Right cardiac atrium (tissue), 5 donors: ENCODE results near the gene DOK3. TPM values are rescaled to one million over a fixed set of nuclear protein-coding genes. Genes with fewer than 3 reads are reported as not detected.

Experiments used
- ATAC-seq, 2 donors: fragments of 200-7000 bp; cut with Tn5 transposase; one replicate each; pipeline versions ENCODE4 v1.8.0 to v1.9.1; 2020; ENCODE audit warnings: moderate library complexity in 2 of 2, mild to moderate bottlenecking in 1 of 2
- DNase-seq, 3 donors: peaks; one replicate each; pipeline ENCODE4 v3.0.0-alpha.2; 2020
- H3K27ac ChIP-seq: one replicate; pipeline ENCODE4 v1.5.1; 2013; ENCODE audit warnings: mild to moderate bottlenecking, low read length, control low read depth, moderate library complexity
- H3K27me3 ChIP-seq: one replicate; pipeline ENCODE4 v1.6.1; 2013; ENCODE audit not compliant: control insufficient read depth, insufficient read depth
- H3K4me1 ChIP-seq: one replicate; pipeline ENCODE4 v1.6.1; 2013; ENCODE audit warnings: low read length; ENCODE audit not compliant: control insufficient read depth, insufficient read depth
- H3K4me3 ChIP-seq: one replicate; pipeline ENCODE4 v1.5.1; 2013; ENCODE audit warnings: low read length, control low read depth
- H3K9me3 ChIP-seq: one replicate; pipeline ENCODE4 v1.6.1; 2013; ENCODE audit warnings: low read length; ENCODE audit not compliant: control insufficient read depth
- WGBS: extraction: QIAGEN DNeasy Blood & Tissue Kit; methylation state at CpG from one replicate; pipeline ENCODE4 v1.1.7; 2013; 5-methylcytosine and 5-hydroxymethylcytosine counted together
- intact Hi-C, 4 donors: fragments of 100-400 bp; cut with DNase I; formaldehyde crosslinking; loops; one replicate each; pipeline versions ENCODE4 v1.11.0 to v1.14.0; 2022 to 2023
- polyA plus RNA-seq: library from polyadenylated mRNA; stranded (reverse); fragments of 200-250 nt; gene quantifications from one replicate; pipeline ENCODE4 v1.2.3, GENCODE V29; 2013
- total RNA-seq, 4 donors: library from RNA; stranded (reverse); fragmentation: NEBNext Ultra II Directional; extraction: Animal tissue kit (Norgen Biotek cat#: 25700); gene quantifications; one replicate each; pipeline ENCODE4 v1.2.1, GENCODE V29; 2021
- donor health status: healthy with polysubstance abuse.
- donor health status: DM: no; HTN: yes; CAD: no.
- donor health status: DM: no; HTN: no; CAD: no.
- donor health status: DM: no; HTN: yes; CAD: no; lungs with severe emphysema.
- donor health status: DM: yes; HTN: yes; CAD: no.

Gene DOK3
- total and polyA plus RNA-seq, 5 donors = 1.4 to 4.5 (median 3.7) TPM

GRCh38 chr5:177523711-177524538, 14.3 kb upstream of the DOK3 start:
- intact Hi-C loops = no loop called here
- no peak for ATAC-seq

GRCh38 chr5:177520916-177521513, 11.4 kb upstream of the DOK3 start:
- WGBS = 64% methylated on average over 2 of the region's 2 CpGs
- no peaks in the 10 kb centered on the region for H3K27me3 ChIP-seq
- DNase-seq (peak in 2 of 3 donors; percentile 23 to 30), ATAC-seq (no peak)
- no peaks in the 10 kb centered on the region for H3K4me1 ChIP-seq
- no peak overlapping the region for H3K4me3 ChIP-seq
- no peak overlapping the region for H3K27ac ChIP-seq
- no peaks in the 10 kb centered on the region for H3K9me3 ChIP-seq
- intact Hi-C loops = no loop called here

More at GRCh38 chr5:177523711-177524538, 14.3 kb upstream of the DOK3 start:
- 96% methylated on average over 19 of the region's 19 CpGs for WGBS
- Histone ChIP-seq H3K4me1 (no peaks in the 10 kb centered on the region), H3K27me3 (no peaks in the 10 kb centered on the region), H3K4me3 (no peak overlapping the region), H3K9me3 (no peaks in the 10 kb centered on the region), H3K27ac (no peak overlapping the region)
- DNase-seq = peak in 1 of 3 donors; percentile 22

- H3K9me3 ChIP-seq = no peaks in the 10 kb centered on the region
- DNase-seq (peak in 2 of 3 donors; percentile 22 to 27), ATAC-seq (no peak)
- no peak overlapping the region for H3K27ac ChIP-seq
- WGBS = 92% methylated on average over 3 of the region's 3 CpGs
- H3K4me3 ChIP-seq = no peak overlapping the region
- peaks cover 3% of the 10 kb centered on the region for H3K4me1 ChIP-seq
- intact Hi-C loops = no loop called here
- H3K27me3 ChIP-seq = no peaks in the 10 kb centered on the region
These were observed 10.6 kb upstream of the DOK3 start for GRCh38 chr5:177520271-177520670.

- peaks cover 3% of the 10 kb centered on the region for H3K4me1 ChIP-seq
- no peak for ATAC-seq
- no peaks in the 10 kb centered on the region for H3K27me3 ChIP-seq
- intact Hi-C loops = no loop called here
- H3K27ac ChIP-seq = no peak overlapping the region
- no peak overlapping the region for H3K4me3 ChIP-seq
- no peaks in the 10 kb centered on the region for H3K9me3 ChIP-seq
- DNase-seq = peak in 2 of 3 donors; percentile 29 to 32
- 79% methylated on average over 13 of the region's 13 CpGs for WGBS
These were observed 10.0 kb upstream of the DOK3 start for GRCh38 chr5:177519463-177520235.

- WGBS = under 1% methylated on average over 96 of the region's 96 CpGs
- Histone ChIP-seq H3K9me3 (no peaks in the 10 kb centered on the region), H3K4me3 (peak within 1 kb of the TSS; percentile 66), H3K4me1 (peaks cover 3% of the 10 kb centered on the region), H3K27ac (peak within 1 kb of the TSS; percentile 90), H3K27me3 (no peaks in the 10 kb centered on the region)
- DNase-seq (peak; percentile 98 to 99 (median 99)), ATAC-seq (peak; percentile 93 to 94)
- intact Hi-C loops = no loop called here
These were observed 7.3 kb upstream of the DOK3 start, which contains the start of gene DDX41 for GRCh38 chr5:177516601-177517568. Gene DDX41 (minus strand): TSS chr5:177516961. CDS start chr5:177516945, 16 bp downstream.

GRCh38 chr5:177515580-177515979, 6.0 kb upstream of the DOK3 start:
- intact Hi-C loops = no loop called here
- H3K4me1 ChIP-seq = peaks cover 3% of the 10 kb centered on the region
- DNase-seq (peak in 2 of 3 donors; percentile 23 to 38), ATAC-seq (no peak)
- H3K27ac ChIP-seq = no peak overlapping the region
- H3K4me3 ChIP-seq = no peak overlapping the region
- H3K27me3 ChIP-seq = no peaks in the 10 kb centered on the region
- WGBS = 85% methylated on average over 7 of the region's 7 CpGs
- H3K9me3 ChIP-seq = no peaks in the 10 kb centered on the region

- WGBS = 93% methylated on average over 11 of the region's 11 CpGs
- H3K9me3 ChIP-seq = no peaks in the 10 kb centered on the region
- intact Hi-C loops = no loop called here
- H3K4me3 ChIP-seq = no peak overlapping the region
- H3K27ac ChIP-seq = no peak overlapping the region
- H3K27me3 ChIP-seq = no peaks in the 10 kb centered on the region
- peak in 2 of 3 donors; percentile 40 to 48 for DNase-seq
- ATAC-seq = no peak
- peaks cover 3% of the 10 kb centered on the region for H3K4me1 ChIP-seq
These were observed 4.9 kb upstream of the DOK3 start for GRCh38 chr5:177514541-177514940.

GRCh38 chr5:177513500-177513899, 3.9 kb upstream of the DOK3 start:
- Histone ChIP-seq H3K27ac (no peak overlapping the region), H3K4me1 (peaks cover 3% of the 10 kb centered on the region), H3K9me3 (no peaks in the 10 kb centered on the region), H3K4me3 (no peak overlapping the region), H3K27me3 (no peaks in the 10 kb centered on the region)
- no peak for ATAC-seq
- peak in 2 of 3 donors; percentile 26 to 52 for DNase-seq
- intact Hi-C loops = no loop called here
- 96% methylated on average over 15 of the region's 15 CpGs for WGBS

- WGBS = 89% methylated on average over 16 of the region's 16 CpGs
- no peak overlapping the region for H3K27ac ChIP-seq
- DNase-seq (peak in 2 of 3 donors; percentile 38 to 43), ATAC-seq (no peak)
- intact Hi-C loops = no loop called here
- H3K9me3 ChIP-seq = no peaks in the 10 kb centered on the region
- H3K27me3 ChIP-seq = no peaks in the 10 kb centered on the region
- no peak overlapping the region for H3K4me3 ChIP-seq
- H3K4me1 ChIP-seq = peaks cover 3% of the 10 kb centered on the region
These were observed 3.2 kb upstream of the DOK3 start for GRCh38 chr5:177512736-177513380.
